Effector memory CD4-positive, alpha-beta T cell (primary cell): ENCODE measurements around the gene GUSB.
"Not testable (repeated sequence)": the region's sequence is repeated elsewhere in the genome, so short reads cannot be mapped to it uniquely, and the experiment has no call there.

Source experiments
- DNase-seq, 3 donors: peaks; one replicate each; pipeline ENCODE4 v3.0.0-alpha.2; 2020
- H3K27ac ChIP-seq: 2 replicates; pipeline ENCODE4 v1.7.0; 2013; ENCODE audit warnings: mild to moderate bottlenecking, low read length, moderate library complexity; ENCODE audit not compliant: insufficient read depth, poor library complexity, severe bottlenecking
- H3K27me3 ChIP-seq: replicated peaks from 2 replicates; pipeline ENCODE4 v1.7.0; 2013; ENCODE audit warnings: mild to moderate bottlenecking, low read length; ENCODE audit not compliant: insufficient read depth, control insufficient read depth, poor library complexity, severe bottlenecking
- H3K36me3 ChIP-seq: 2 replicates; pipeline ENCODE4 v1.7.0; 2013; ENCODE audit warnings: mild to moderate bottlenecking, low read length, moderate library complexity; ENCODE audit not compliant: control insufficient read depth, insufficient read depth
- H3K4me1 ChIP-seq: 2 replicates; pipeline ENCODE4 v1.7.0; 2013; ENCODE audit warnings: low read length, mild to moderate bottlenecking; ENCODE audit not compliant: control insufficient read depth, insufficient read depth, poor library complexity, severe bottlenecking
- H3K4me3 ChIP-seq: 2 replicates; pipeline ENCODE4 v1.7.0; 2013; ENCODE audit warnings: low read length, low read depth, mild to moderate bottlenecking; ENCODE audit not compliant: insufficient read depth, poor library complexity, severe bottlenecking
- H3K9me3 ChIP-seq: 2 replicates; pipeline ENCODE4 v1.7.0; 2013; ENCODE audit warnings: mild to moderate bottlenecking, low read length, moderate library complexity; ENCODE audit not compliant: control insufficient read depth

Gene GUSB

DNA sequence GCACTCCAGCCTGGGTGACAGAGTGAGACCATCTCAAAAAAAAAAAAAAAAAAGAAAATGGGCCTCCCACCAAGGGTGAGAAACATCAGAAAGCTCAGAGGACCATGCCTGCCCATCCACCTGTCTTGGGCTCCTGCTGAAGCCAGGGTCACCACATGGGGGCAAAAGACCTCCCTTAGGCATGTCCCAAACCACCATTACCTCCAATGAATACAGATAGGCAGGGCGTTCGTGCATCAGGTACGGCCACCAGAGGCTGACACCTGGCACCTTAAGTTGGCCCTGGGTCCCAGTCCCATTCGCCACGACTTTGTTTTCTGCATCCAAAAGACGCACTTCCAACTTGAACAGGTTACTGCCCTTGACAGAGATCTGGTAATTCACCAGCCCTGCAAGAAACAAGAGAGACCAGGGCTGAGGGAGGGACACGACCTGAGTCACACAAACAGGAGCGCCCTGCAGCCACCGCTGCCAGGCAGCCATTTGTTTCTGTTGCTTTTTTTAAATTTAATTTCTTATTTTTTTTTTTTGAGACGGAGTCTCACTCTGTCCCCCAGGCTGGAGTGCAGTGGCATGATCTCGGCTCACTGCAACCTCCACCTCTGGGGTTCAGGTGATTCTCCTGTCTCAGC is 6.1 kb downstream of the GUSB start:
- H3K27ac ChIP-seq, result no peak overlapping the region
- peaks cover 9% of the 10 kb centered on the region for H3K4me1 ChIP-seq
- no peak for DNase-seq
- H3K4me3 ChIP-seq, result no peak overlapping the region
- H3K27me3 ChIP-seq, result no peaks in the 10 kb centered on the region
- peaks cover 52% of the 10 kb centered on the region for H3K36me3 ChIP-seq
- no peaks in the 10 kb centered on the region for H3K9me3 ChIP-seq

DNA sequence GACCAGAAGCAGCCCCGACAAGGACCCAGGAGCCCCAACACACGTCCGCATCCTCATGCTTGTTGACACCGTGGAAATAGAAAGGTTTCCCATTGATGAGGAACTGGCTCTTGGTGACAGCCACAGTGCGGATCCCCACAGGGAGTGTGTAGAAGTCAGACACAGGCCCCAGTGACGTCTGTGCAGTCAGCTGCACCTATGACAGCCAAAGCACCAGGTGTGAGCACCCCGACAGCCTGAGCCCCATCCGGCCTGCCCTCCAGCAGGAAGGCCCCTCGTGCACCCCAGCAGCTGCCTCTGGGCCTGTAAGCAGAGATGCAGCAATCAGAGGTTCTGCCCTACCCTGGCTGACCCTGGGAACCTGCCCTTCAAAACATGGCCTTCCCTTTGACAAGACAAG is 7.1 kb downstream of the GUSB start:
- Histone ChIP-seq H3K4me3 (no peak overlapping the region), H3K27ac (no peak overlapping the region), H3K4me1 (no peaks in the 10 kb centered on the region), H3K9me3 (no peaks in the 10 kb centered on the region), H3K27me3 (no peaks in the 10 kb centered on the region), H3K36me3 (peaks cover 59% of the 10 kb centered on the region)
- DNase-seq, result no peak

DNA sequence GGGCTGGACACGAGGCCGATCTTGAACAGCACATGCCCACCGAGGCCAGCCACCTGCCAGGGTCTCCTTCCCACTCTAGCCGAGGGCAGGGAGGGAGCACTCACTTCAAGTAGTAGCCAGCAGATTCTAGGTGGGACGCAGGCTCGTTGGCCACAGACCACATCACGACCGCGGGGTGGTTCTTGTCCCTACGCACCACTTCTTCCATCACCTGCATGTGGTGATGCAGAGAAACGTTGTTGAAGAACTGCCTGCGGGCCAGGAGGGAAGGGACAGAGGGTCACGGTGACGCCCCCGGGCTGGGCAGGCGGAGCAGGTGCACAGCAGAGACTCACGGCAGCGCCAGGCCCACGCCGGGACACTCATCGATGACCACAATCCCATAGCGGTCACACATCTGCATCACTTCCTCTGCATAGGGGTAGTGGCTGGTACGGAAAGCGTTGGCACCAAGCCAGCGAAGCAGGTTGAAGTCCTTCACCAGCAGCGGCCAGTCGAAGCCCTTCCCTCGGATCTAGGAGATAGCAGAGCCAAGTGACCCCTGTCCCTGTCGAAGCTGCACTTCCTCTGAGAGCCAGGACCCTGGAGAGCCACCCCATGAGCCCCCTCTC is 7.7 kb downstream of the GUSB start:
- no peaks in the 10 kb centered on the region for H3K27me3 ChIP-seq
- no peak for DNase-seq
- no peaks in the 10 kb centered on the region for H3K9me3 ChIP-seq
- no peak overlapping the region for H3K27ac ChIP-seq
- H3K36me3 ChIP-seq, result peaks cover 58% of the 10 kb centered on the region
- H3K4me1 ChIP-seq, result no peaks in the 10 kb centered on the region
- no peak overlapping the region for H3K4me3 ChIP-seq

DNA sequence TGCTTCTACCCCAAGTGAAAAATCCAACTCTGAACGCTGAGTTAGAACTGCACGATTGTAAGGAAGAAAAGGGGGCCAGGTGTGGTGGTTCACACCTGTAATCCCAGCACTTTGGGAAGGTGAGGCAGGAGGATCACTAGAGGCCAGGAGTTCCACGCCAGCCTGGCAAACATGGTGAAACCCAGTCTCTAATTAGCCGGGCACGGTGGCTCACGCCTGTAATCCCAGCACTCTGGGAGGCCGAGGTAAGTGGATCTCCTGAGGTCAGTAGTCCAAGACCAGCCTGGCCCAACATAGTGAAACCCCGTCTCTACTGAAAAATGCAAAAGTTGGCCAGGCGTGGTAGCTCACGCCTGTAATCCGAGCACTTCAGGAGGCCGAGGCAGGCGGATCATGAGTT is 9.0 kb downstream of the GUSB start:
- Histone ChIP-seq H3K4me3 (no peak overlapping the region), H3K4me1 (no peaks in the 10 kb centered on the region), H3K27me3 (no peaks in the 10 kb centered on the region), H3K36me3 (peaks cover 60% of the 10 kb centered on the region), H3K27ac (no peak overlapping the region), H3K9me3 (no peaks in the 10 kb centered on the region)
- no peak for DNase-seq

DNA sequence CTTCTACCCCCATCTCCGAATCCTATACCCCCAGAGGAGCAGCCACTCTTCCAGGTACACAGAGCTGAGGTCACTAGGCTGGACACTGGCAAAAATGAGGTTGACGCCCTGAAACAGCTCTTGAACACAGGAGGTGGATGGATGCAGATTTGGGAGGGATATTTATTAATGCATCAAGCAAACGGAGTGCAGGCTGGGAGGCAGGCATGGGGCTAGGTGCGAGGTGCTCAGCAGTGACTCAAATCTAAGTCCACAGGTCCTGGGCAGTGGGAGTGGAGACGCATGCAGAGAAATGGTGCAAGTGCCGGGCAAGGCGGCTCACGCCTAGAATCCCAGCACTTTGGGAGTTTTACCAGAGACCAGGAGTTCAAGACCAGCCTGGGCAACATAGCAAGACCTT is 11.0 kb downstream of the GUSB start:
- no peak overlapping the region for H3K4me3 ChIP-seq
- no peaks in the 10 kb centered on the region for H3K27me3 ChIP-seq
- no peak overlapping the region for H3K27ac ChIP-seq
- H3K36me3 ChIP-seq, result peaks cover 74% of the 10 kb centered on the region
- no peak for DNase-seq
- H3K4me1 ChIP-seq, result no peaks in the 10 kb centered on the region
- no peaks in the 10 kb centered on the region for H3K9me3 ChIP-seq

DNA sequence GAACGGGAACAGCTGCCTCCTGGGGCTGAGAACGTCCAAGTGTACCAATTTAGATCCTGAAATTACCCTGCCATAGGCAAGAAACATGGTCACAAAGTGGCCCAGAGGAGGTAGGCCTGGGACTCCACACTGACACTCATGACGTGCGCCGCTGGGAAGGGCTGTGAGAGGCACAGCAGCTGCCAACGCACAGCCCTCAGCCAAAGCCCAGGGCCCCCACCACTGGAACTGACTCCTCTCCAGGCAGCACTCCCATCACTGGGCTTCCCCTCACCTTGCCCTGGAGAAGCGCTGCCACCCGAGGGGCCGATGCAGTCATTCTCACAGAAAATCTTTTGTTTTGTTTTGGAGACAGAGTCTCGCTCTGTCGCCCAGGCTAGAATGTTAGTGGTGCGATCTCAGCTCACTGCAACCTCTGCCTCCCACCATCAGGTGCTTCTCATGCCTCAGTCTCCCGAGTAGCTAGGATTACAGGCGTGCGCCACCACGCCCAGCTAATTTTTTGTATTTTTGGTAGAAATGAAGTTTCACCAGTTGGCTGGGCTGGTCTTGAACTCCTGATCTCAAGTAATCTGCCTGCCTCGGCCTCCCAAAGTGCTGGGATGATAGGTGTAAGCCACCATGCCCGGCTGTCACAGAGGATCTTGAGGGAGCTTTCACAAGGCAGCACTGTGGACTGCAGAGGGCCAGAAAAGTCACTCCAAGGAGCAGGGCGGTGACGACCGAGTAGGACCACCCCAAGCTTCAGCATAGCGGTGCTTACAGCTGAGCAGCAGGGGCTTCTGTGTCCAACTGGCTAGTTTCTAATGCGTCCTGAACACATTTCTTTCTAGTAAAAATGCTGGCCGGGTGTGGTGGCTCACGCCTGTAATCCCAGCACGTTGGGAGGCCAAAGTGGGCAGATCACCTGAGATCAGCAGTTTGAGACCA is 13.5 kb downstream of the GUSB start:
- Histone ChIP-seq H3K4me3 (no peak overlapping the region), H3K36me3 (peaks cover 72% of the 10 kb centered on the region), H3K4me1 (no peaks in the 10 kb centered on the region), H3K27me3 (no peaks in the 10 kb centered on the region), H3K27ac (no peak overlapping the region), H3K9me3 (no peaks in the 10 kb centered on the region)
- DNase-seq, result no peak

DNA sequence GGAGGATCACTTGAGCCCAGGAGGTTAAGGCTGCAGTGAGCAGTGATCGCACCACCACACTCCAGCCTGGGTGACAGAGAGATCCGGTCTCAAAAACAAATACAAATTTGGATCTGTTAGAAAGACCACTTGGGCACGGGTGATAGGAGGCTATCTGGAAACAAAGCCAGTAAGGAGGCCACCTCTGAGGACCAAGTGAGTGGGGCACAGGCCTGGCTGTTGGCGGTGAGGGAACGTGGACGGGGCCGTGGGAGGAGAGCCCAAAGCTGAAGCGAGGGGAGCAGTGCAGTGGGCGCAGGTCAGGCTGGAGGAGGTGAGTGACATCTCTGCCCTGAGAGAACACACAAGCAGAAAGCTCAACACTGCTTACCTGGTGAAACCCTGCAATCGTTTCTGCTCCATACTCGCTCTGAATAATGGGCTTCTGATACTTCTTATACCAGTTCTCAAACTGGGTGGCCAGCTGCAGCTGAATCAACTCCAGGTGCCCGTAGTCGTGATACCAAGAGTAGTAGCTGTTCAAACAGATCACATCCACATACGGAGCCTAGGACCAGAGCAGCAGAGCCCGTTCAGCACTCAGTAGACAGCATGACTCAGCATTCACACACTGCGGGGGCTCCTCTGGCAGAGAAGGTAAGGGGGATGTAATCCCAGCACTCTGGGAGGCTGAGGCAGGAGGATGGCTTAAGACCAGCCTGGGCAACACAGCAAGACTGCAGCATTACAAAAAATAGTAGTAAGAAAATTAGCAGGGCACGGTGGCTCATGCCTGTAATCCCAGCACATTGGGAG is 14.5 kb downstream of the GUSB start:
- Histone ChIP-seq H3K27ac (no peak overlapping the region), H3K27me3 (no peaks in the 10 kb centered on the region), H3K4me1 (no peaks in the 10 kb centered on the region), H3K36me3 (peaks cover 71% of the 10 kb centered on the region), H3K4me3 (no peak overlapping the region), H3K9me3 (no peaks in the 10 kb centered on the region)
- DNase-seq, result no peak

DNA sequence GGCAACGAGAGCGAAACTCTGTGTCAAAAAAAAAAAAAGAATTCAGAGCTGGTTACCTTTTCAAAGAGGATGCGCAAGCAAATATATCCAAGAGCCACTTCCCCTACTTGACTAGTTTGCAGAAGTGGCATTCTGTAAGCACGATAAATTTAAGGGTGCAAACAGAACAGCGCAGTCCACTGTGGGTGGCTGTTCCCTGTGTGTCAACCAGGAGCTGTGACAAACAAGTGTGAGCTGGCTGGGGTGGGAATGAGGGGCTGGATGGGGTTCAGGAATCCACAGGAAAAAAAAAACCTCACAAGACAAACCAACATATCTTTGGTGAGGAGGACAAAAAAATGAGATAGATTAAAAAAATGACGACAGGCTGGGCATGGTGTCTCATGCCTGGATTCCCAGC is 15.9 kb downstream of the GUSB start:
- Histone ChIP-seq H3K27me3 (no peaks in the 10 kb centered on the region), H3K4me3 (no peak overlapping the region), H3K36me3 (peaks cover 73% of the 10 kb centered on the region), H3K4me1 (no peaks in the 10 kb centered on the region), H3K9me3 (no peaks in the 10 kb centered on the region), H3K27ac (no peak overlapping the region)
- no peak for DNase-seq

DNA sequence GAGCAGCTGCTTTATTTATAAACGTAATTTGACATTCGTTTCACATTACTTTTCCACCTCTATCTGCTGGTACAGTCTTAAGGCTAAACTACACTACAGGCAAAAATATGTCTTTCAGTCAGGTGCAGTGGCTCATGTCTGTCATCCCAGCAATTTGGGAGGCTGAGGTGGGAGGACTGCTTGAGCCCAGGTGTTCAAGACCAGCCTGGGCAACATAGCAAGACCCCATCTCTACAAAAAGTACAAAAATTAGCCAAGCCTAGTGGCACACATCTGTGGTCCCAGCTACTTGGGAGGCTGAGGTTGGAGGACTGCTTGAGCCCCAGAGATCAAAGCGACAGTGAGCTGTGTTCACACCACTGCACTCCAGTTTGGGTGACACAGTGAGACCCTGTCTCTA is 17.3 kb downstream of the GUSB start:
- H3K4me3 ChIP-seq, H3K27me3 ChIP-seq, H3K27ac ChIP-seq, H3K9me3 ChIP-seq, H3K4me1 ChIP-seq, DNase-seq: not testable (repeated sequence)
- peaks cover 76% of the 10 kb centered on the region for H3K36me3 ChIP-seq
